Measurements from ENCODE around the gene GPC5.

DNA sequence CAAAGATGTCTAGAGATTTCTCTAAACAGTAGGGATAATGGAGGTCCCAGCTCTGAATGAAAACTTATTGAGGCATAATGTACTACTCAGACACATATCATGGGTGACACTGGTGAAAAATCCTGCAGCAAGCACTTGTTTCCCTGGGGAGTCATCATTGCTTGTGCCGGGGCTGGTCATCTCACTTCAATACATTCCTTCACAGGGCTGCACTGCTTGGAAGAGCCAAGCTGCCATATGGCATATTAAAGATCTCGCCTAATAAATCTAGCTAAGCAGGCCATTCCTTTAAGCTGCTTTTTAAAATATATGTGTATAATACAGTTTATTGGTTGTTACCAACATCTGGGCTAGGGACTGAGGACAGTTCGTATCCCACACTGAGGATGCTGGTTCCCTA is 1496.0 kb downstream of the GPC5 start:
- TF ChIP-seq, protein P1, sequence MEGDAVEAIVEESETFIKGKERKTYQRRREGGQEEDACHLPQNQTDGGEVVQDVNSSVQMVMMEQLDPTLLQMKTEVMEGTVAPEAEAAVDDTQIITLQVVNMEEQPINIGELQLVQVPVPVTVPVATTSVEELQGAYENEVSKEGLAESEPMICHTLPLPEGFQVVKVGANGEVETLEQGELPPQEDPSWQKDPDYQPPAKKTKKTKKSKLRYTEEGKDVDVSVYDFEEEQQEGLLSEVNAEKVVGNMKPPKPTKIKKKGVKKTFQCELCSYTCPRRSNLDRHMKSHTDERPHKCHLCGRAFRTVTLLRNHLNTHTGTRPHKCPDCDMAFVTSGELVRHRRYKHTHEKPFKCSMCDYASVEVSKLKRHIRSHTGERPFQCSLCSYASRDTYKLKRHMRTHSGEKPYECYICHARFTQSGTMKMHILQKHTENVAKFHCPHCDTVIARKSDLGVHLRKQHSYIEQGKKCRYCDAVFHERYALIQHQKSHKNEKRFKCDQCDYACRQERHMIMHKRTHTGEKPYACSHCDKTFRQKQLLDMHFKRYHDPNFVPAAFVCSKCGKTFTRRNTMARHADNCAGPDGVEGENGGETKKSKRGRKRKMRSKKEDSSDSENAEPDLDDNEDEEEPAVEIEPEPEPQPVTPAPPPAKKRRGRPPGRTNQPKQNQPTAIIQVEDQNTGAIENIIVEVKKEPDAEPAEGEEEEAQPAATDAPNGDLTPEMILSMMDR (IDR thresholded peaks at IDR 0.05): no peak
- TF ChIP-seq TCF7L2 (IDR thresholded peaks at IDR 0.05; ENCODE audit: low read depth, low read length) (no peak), POLR2AphosphoS5 (IDR thresholded peaks at IDR 0.05; ENCODE audit: low read depth, low read length) (no peak), SIN3A (IDR thresholded peaks at IDR 0.05; ENCODE audit: borderline replicate concordance, insufficient read depth, low read depth, low read length) (no peak)
